NB4 (cell line): ENCODE results near the gene CEP83.

Experiments
- POLR2A ChIP-seq: IDR thresholded peaks from 2 replicates; pipeline ENCODE4 v1.6.1; 2011; ENCODE audit warnings: mild to moderate bottlenecking; ENCODE audit not compliant: insufficient read length; ENCODE audit errors: extremely low read depth
- TF ChIP-seq, protein P1 (sequence below): IDR thresholded peaks from one replicate; pipeline ENCODE4 v1.5.1; 2012; ENCODE audit warnings: low read depth, low read length

DNA sequence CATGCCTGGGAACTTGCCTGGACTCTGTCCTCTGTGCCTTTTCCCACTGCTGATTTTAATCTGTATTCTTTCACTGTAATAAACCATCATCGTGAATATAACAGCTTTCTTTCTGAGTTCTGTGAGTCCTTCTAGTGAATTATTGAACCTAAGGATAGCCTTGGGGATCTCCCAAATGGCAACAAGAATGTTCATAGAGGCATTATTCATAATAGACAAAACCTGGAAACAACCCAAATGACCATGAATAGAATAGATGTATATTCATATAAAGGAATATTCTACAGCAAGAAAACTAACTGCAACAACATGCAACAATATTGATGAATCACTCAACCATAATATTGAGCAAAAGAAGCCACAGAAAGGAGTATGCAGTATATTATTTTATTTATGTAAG, 44.7 kb upstream of the CEP83 start:
- TF ChIP-seq POLR2A, result no peak
- TF ChIP-seq, protein P1, sequence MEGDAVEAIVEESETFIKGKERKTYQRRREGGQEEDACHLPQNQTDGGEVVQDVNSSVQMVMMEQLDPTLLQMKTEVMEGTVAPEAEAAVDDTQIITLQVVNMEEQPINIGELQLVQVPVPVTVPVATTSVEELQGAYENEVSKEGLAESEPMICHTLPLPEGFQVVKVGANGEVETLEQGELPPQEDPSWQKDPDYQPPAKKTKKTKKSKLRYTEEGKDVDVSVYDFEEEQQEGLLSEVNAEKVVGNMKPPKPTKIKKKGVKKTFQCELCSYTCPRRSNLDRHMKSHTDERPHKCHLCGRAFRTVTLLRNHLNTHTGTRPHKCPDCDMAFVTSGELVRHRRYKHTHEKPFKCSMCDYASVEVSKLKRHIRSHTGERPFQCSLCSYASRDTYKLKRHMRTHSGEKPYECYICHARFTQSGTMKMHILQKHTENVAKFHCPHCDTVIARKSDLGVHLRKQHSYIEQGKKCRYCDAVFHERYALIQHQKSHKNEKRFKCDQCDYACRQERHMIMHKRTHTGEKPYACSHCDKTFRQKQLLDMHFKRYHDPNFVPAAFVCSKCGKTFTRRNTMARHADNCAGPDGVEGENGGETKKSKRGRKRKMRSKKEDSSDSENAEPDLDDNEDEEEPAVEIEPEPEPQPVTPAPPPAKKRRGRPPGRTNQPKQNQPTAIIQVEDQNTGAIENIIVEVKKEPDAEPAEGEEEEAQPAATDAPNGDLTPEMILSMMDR, result no peak
